HG03280 (cell line): ENCODE measurements around the gene NR5A2.

Experiments used
- ATAC-seq: cut with Tn5 transposase; IDR thresholded peaks from one replicate; pipeline ENCODE4 v1.9.1; 2021; ENCODE audit warnings: mild to moderate bottlenecking, moderate library complexity; ENCODE audit not compliant: unreplicated experiment

Gene NR5A2

GRCh38 chr1:200062143-200062542 lies 34.6 kb downstream of the NR5A2 start:
- no peak for ATAC-seq

GRCh38 chr1:200072636-200073285 lies 45.3 kb downstream of the NR5A2 start:
- peak; percentile 98 for ATAC-seq

- ATAC-seq, result peak; percentile 63
Observed at GRCh38 chr1:200073286-200073637, 45.8 kb downstream of the NR5A2 start.

GRCh38 chr1:200075522-200075921 lies 48.0 kb downstream of the NR5A2 start:
- no peak for ATAC-seq

GRCh38 chr1:200075938-200076546 lies 48.5 kb downstream of the NR5A2 start:
- no peak for ATAC-seq

- ATAC-seq, result no peak
Observed at GRCh38 chr1:200079232-200079940, 51.9 kb downstream of the NR5A2 start.

GRCh38 chr1:200081151-200081968 lies 53.9 kb downstream of the NR5A2 start:
- ATAC-seq, result no peak

- ATAC-seq, result no peak
Observed at GRCh38 chr1:200081969-200082245, 54.4 kb downstream of the NR5A2 start.

- no peak for ATAC-seq
Observed at GRCh38 chr1:200082329-200082728, 54.8 kb downstream of the NR5A2 start.

- ATAC-seq, result no peak
Observed at GRCh38 chr1:200090252-200091159, 63.0 kb downstream of the NR5A2 start.

- no peak for ATAC-seq
Observed at GRCh38 chr1:200095057-200095577, 67.6 kb downstream of the NR5A2 start.

GRCh38 chr1:200096774-200097173 lies 69.3 kb downstream of the NR5A2 start:
- no peak for ATAC-seq

GRCh38 chr1:200099040-200099439 lies 71.5 kb downstream of the NR5A2 start:
- ATAC-seq, result no peak

GRCh38 chr1:200103966-200104583 lies 76.6 kb downstream of the NR5A2 start:
- ATAC-seq, result no peak

- no peak for ATAC-seq
Observed at GRCh38 chr1:200107004-200107470, 79.5 kb downstream of the NR5A2 start.

GRCh38 chr1:200108659-200109058 lies 81.1 kb downstream of the NR5A2 start:
- ATAC-seq, result no peak

GRCh38 chr1:200112290-200112689 lies 84.8 kb downstream of the NR5A2 start:
- no peak for ATAC-seq

- ATAC-seq, result no peak
Observed at GRCh38 chr1:200115532-200115931, 88.0 kb downstream of the NR5A2 start.

- no peak for ATAC-seq
Observed at GRCh38 chr1:200116324-200116723, 88.8 kb downstream of the NR5A2 start.
